GM12801 (cell line): Measurements from ENCODE around the gene LIN52.

Source experiments
- CTCF ChIP-seq: IDR thresholded peaks from one replicate; pipeline ENCODE4 v1.5.1; 2011; ENCODE audit warnings: control low read depth; ENCODE audit not compliant: insufficient read length; ENCODE audit errors: extremely low read depth

LIN52 gene

GRCh38 chr14:74084277-74085046 is at the start of gene LIN52, which contains the start of gene ALDH6A1:
Gene LIN52, plus strand, starts transcription at chr14:74084956. Its CDS starts 19 bp downstream, at chr14:74084975.
Gene ALDH6A1, minus strand, starts transcription at chr14:74084453. Its CDS starts 59 bp downstream, at chr14:74084394.
- no peak for TF ChIP-seq CTCF

DNA sequence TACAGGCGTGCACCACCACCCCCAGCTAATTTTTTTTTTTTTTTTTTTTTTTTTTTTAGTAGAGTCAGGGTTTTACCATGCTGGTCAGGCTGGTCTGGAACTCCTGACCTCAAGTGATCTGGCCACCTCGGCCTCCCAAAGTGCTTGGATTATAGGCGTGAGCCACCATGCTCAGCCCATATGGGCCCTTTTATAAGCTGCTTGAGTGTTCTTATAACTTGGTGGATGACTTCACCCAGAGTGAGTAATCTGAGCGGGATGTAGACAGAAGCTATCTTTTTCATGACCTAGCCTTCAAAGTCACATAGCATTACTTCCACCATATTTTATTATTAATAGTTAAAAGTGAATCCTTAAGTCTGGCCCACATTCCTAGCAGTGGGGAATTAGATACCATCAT is 49.2 kb upstream of the LIN52 start:
- TF ChIP-seq CTCF = no peak

DNA sequence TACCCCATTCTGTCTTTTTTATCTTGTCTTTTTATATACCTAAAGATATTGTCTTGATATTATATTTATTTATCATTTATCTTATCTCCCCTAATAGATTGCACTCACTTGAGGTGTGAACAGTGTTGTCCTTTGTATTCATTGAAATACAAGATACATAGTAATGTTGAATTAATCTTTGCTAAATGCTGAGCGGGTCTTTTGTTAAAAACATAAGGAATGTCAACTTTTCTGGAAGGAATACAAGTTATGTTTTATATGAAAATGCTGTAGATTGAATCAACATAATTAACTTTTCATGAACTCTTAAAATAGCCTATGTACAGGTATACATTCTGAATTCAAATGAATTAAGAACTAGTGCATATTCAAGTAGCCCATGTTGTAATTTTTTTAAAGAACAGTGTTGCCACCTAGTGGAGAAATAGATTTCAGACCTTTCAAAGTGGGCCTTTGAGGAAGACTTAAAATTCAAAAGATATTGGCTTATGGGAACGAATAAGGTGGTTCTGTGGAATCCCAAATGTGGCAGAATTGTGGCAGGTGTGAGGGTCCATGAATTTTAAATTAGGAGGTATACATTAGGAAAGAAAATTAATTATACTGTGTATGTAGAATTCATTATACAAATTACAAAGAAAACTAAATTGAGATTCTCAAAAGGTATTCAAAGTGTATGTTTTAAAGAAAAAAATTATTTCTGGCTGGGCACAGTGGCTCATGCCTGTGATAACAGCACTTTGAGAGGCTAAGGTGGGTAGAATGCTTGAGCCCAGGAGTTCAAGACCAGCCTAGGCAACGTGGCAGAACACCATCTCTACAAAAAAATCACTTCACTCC is 46.5 kb upstream of the LIN52 start:
- TF ChIP-seq CTCF = no peak

- TF ChIP-seq CTCF = no peak
Observed at GRCh38 chr14:74042296-74042695, 42.5 kb upstream of the LIN52 start.

DNA sequence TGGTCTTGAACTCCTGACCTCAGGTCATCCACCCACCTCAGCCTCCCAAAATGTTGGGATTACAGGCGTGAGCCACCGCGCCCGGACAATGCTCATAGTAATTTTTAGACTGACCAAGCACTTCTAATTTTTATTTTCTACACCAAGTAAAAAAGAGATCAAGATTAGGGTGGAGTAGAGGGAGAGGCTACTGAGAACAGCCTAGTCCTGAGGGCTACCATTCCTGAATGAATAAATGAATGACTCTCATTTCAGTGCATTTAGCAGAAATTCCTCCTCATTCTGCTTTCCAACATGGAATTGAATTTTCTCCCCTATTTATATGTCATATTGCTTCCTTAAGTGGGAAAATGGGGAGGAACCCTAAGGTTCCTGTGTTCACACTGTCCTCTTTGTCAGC is 39.2 kb upstream of the LIN52 start:
- TF ChIP-seq CTCF = no peak

DNA sequence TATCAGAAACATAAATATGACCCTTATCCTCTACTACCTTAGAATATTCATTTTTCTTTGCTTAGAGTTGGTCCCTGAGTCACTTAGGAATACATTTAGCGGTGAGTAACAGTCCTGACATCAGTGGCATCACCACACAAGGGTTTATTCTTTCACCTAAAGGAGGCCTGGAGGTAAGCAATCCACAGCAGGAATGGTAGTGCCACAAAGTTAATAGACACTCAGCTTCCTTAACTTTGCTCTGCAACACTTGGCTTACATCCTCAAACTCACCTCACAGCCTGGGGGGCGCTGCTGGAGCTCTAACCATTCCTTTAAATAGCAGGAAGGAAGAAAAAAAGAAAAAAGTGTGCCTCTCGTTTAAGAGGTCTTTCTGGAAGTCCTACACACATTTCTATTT is 36.5 kb upstream of the LIN52 start:
- TF ChIP-seq CTCF = no peak

DNA sequence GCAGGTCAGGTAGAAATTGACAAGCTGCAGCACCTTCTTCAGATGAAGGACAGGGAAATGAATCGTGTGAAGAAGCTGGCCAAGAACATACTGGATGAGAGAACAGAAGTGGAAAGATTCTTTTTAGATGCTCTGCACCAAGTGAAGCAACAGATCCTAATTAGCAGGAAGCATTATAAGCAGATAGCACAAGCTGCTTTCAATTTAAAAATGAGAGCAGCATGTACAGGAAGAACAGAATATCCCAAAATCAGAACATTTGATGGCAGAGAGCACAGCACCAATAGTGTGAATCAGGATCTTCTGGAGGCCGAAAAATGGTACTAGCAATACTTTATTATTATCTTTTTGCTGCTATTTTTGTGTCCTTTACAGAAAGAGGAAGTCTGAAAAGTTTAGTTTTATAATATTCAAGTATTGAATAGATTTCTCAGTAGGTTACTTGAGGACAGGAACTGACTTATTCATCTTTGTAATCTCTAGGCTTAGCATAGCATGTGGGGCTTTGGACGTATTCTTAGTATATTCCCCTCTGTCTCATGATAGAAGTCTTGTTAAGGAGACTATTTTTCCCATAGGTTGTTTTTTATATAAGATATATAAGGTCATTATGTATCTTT is 34.8 kb upstream of the LIN52 start:
- TF ChIP-seq CTCF = no peak
